WTC11 (cell line): ENCODE results near the gene DNAJC17. TPM values are rescaled to one million over a fixed set of nuclear protein-coding genes. Genes with fewer than 3 reads are reported as not detected.

Experiments
- ATAC-seq: fragments of 200-7000 bp; cut with Tn5 transposase; 2 replicates; pipeline ENCODE4 v1.10.0; 2021; ENCODE audit warnings: mild to moderate bottlenecking, moderate library complexity
- CTCF ChIA-PET: fragments of 300-600 bp; sonication (Branson Sonifier 250); formaldehyde crosslinking; loops from one replicate; lab custom pipeline; 2021; ENCODE audit warnings: antibody characterized with exemption; lab: Charles Lee
- POLR2A ChIA-PET: fragments of 350-600 bp; sonication (Branson Sonifier 250); formaldehyde crosslinking; loops from one replicate; lab custom pipeline; 2021; ENCODE audit warnings: antibody characterized with exemption; lab: Charles Lee
- DNase-seq: peaks from one replicate; pipeline ENCODE4 v3.0.0; 2021; ENCODE audit warnings: low spot score
- H3K27ac Mint-ChIP-seq: 2 replicates; pipeline ENCODE4 v1.8.0; 2021; ENCODE audit warnings: mixed read lengths
- H3K27me3 Mint-ChIP-seq: 2 replicates; pipeline ENCODE4 v1.8.0; 2021; ENCODE audit warnings: low read depth, mild to moderate bottlenecking, moderate library complexity, mixed read lengths
- H3K36me3 Mint-ChIP-seq: 2 replicates; pipeline ENCODE4 v1.8.0; 2021; ENCODE audit warnings: mixed read lengths
- H3K4me1 Mint-ChIP-seq: 2 replicates; pipeline ENCODE4 v1.8.0; 2022; ENCODE audit warnings: mixed read lengths
- H3K4me3 Mint-ChIP-seq: 2 replicates; pipeline ENCODE4 v1.8.0; 2021; ENCODE audit warnings: mild to moderate bottlenecking, moderate library complexity, mixed read lengths
- H3K9me3 Mint-ChIP-seq: 2 replicates; pipeline ENCODE4 v1.8.0; 2021; ENCODE audit warnings: mixed read lengths
- FOXK1 ChIP-seq: sonication (generic); formaldehyde crosslinking; IDR thresholded peaks from 2 replicates; pipeline ENCODE4 v1.8.0; 2022; ENCODE audit warnings: mild to moderate bottlenecking, moderate library complexity, missing genetic modification reagents
- IRF2 ChIP-seq: sonication (generic); formaldehyde crosslinking; IDR thresholded peaks from 2 replicates; pipeline ENCODE4 v1.8.0; 2022; ENCODE audit warnings: low read depth, missing genetic modification reagents, borderline replicate concordance
- MYBL2 ChIP-seq: sonication (generic); formaldehyde crosslinking; IDR thresholded peaks from 2 replicates; pipeline ENCODE4 v1.8.1; 2023; ENCODE audit warnings: mild to moderate bottlenecking, moderate library complexity, missing genetic modification reagents
- SMAD3 ChIP-seq: sonication (generic); formaldehyde crosslinking; IDR thresholded peaks from 2 replicates; pipeline ENCODE4 v1.8.0; 2022; ENCODE audit warnings: missing genetic modification reagents, mild to moderate bottlenecking, borderline replicate concordance
- TEAD1 ChIP-seq: sonication (generic); formaldehyde crosslinking; IDR thresholded peaks from 2 replicates; pipeline ENCODE4 v1.8.0; 2022; ENCODE audit warnings: mild to moderate bottlenecking, missing genetic modification reagents
- ZNF121 ChIP-seq: sonication (generic); formaldehyde crosslinking; IDR thresholded peaks from 2 replicates; pipeline ENCODE4 v1.8.0; 2023; ENCODE audit warnings: missing genetic modification reagents
- total RNA-seq: library from RNA; stranded (reverse); gene quantifications from 3 replicates; pipeline ENCODE4 v1.2.3, GENCODE V29; 2021
- TF ChIP-seq, protein P1 (sequence below): fragments of 250-450 bp; sonication (Bioruptor Pico); IDR thresholded peaks from 2 replicates; pipeline ENCODE4 v1.9.0; 2021; ENCODE audit warnings: mild to moderate bottlenecking
- TF ChIP-seq, protein P2 (sequence below): fragments of 250-450 bp; sonication (Bioruptor Pico); IDR thresholded peaks from 2 replicates; pipeline ENCODE4 v1.9.0; 2021; ENCODE audit warnings: mild to moderate bottlenecking, borderline replicate concordance
- TF ChIP-seq, protein P3 (sequence below): fragments of 250-450 bp; sonication (Bioruptor Pico); IDR thresholded peaks from 2 replicates; pipeline ENCODE4 v2.1.2; 2022; ENCODE audit warnings: mild to moderate bottlenecking, moderate library complexity
- TF ChIP-seq, protein P4 (sequence below): sonication (generic); formaldehyde crosslinking; IDR thresholded peaks from 2 replicates; pipeline ENCODE4 v1.8.1; 2023; ENCODE audit warnings: mild to moderate bottlenecking, missing genetic modification reagents, borderline replicate concordance
- TF ChIP-seq, protein P5 (sequence below): sonication (generic); formaldehyde crosslinking; IDR thresholded peaks from 2 replicates; pipeline ENCODE4 v1.8.1; 2022; ENCODE audit warnings: mild to moderate bottlenecking, missing genetic modification reagents, moderate library complexity, borderline replicate concordance
- TF ChIP-seq, protein P6 (sequence below): fragments of 250-450 bp; sonication (Bioruptor Pico); IDR thresholded peaks from 2 replicates; pipeline ENCODE4 v1.9.0; 2021; ENCODE audit warnings: moderate library complexity, mild to moderate bottlenecking, inconsistent platforms, borderline replicate concordance

Gene DNAJC17
- total RNA-seq, 1 experiment from 2014 or later: 49.8 TPM

DNA sequence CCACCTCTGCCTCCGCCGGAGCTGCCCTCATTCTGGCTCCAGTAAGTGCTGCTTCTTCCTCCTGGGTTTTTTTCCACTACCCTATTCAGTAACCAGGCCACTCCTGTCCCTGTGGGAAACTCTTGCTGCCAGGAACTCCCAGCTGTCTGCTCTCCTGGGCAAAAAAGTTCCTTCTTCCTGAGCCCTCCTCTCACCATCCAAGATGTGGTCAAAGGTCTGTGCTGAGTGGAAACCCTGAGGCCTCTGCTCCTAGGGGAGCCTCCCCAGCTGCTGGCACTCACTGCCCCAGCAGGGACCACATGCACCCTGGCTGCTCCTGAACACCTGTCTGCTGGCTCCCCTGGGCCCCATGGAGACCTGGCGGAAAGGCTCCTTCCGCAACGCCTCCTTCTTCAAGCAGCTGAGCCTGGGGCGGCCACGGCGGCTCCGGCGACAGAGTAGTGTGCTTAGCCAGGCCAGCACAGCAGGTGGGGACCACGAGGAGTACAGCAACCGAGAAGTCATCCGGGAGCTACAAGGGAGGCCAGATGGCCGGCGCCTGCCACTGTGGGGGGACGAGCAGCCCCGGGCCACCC, 37.0 kb downstream of the DNAJC17 start (continued):
- TF ChIP-seq TEAD1 (CRISPR knock-in tag): no peak
- TF ChIP-seq FOXK1 (CRISPR knock-in tag): no peak
- TF ChIP-seq SMAD3 (CRISPR knock-in tag): no peak
- TF ChIP-seq, protein P1, sequence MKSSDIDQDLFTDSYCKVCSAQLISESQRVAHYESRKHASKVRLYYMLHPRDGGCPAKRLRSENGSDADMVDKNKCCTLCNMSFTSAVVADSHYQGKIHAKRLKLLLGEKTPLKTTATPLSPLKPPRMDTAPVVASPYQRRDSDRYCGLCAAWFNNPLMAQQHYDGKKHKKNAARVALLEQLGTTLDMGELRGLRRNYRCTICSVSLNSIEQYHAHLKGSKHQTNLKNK (CRISPR knock-in tag): no peak

DNA sequence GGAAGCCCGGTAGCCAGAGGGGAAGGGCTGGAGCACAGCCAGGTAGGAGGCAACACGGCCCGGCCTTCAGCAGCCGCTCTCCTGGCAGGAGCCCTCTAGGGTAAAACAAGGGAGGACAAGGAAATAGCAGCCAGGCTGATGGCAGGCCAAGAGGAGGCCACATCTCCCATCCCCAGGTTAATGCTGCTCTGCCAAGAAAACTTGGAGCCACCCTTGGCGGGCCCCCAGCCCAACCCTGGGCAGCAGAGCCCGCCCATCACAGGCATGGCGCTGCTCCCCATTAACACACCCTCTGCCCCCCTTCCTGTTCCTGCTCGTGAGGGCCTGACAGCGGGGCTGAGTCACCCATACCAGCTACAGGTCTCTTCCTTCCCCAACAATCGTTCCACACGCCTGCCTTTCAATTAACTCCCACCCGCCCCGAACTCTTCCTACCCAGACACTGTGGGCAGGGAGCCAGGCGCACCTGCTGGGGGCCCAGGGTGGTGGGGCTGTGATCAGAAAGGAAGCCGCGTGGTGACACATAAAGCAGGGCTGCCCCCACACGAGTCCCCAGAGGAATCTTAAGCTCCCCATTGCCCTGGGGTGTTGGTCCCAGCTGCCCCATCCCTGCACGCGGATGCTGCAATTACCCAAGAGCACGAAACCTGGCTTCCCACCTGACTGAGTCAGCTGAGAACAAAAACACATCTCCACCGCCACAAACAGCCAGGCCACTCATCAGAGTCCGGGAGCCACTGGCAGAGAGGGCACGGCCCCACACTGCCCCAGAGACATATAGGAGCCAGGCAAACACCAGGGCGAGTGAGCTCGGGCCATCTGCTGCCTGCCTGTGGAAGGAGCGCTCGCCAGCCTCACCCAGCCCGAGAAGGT, 37.8 kb downstream of the DNAJC17 start, which contains the start of gene C15orf62:
TSS of gene C15orf62 (plus strand) at position 707 of the 873 bp plus-strand sequence. CDS start 516 bp downstream, outside the sequence.
- Mint-ChIP-seq H3K9me3 (no peaks in the 10 kb centered on the region), H3K4me1 (peaks cover 30% of the 10 kb centered on the region), H3K27ac (peak within 1 kb of the TSS; percentile 70), H3K36me3 (peaks cover 4% of the 10 kb centered on the region), H3K4me3 (no peak within 1 kb of the TSS), H3K27me3 (no peaks in the 10 kb centered on the region)
- ATAC-seq (no peak), DNase-seq (no peak)
- ChIA-PET POLR2A (interaction anchor here (0.8 kb wide), 1 partner anchor 14 kb away, joined by 4 read pairs; no protein-coding TSS in a partner anchor), CTCF (interaction anchor here (1.1 to 7.8 kb wide), 4 partner anchors 23 to 89 kb away, joined by 4 to 60 read pairs (median 8); no protein-coding TSS in a partner anchor)
- TF ChIP-seq FOXK1 (CRISPR knock-in tag) (no peak), IRF2 (CRISPR knock-in tag) (no peak), MYBL2 (CRISPR knock-in tag) (no peak), ZNF121 (CRISPR knock-in tag) (no peak)
- TF ChIP-seq, protein P2, sequence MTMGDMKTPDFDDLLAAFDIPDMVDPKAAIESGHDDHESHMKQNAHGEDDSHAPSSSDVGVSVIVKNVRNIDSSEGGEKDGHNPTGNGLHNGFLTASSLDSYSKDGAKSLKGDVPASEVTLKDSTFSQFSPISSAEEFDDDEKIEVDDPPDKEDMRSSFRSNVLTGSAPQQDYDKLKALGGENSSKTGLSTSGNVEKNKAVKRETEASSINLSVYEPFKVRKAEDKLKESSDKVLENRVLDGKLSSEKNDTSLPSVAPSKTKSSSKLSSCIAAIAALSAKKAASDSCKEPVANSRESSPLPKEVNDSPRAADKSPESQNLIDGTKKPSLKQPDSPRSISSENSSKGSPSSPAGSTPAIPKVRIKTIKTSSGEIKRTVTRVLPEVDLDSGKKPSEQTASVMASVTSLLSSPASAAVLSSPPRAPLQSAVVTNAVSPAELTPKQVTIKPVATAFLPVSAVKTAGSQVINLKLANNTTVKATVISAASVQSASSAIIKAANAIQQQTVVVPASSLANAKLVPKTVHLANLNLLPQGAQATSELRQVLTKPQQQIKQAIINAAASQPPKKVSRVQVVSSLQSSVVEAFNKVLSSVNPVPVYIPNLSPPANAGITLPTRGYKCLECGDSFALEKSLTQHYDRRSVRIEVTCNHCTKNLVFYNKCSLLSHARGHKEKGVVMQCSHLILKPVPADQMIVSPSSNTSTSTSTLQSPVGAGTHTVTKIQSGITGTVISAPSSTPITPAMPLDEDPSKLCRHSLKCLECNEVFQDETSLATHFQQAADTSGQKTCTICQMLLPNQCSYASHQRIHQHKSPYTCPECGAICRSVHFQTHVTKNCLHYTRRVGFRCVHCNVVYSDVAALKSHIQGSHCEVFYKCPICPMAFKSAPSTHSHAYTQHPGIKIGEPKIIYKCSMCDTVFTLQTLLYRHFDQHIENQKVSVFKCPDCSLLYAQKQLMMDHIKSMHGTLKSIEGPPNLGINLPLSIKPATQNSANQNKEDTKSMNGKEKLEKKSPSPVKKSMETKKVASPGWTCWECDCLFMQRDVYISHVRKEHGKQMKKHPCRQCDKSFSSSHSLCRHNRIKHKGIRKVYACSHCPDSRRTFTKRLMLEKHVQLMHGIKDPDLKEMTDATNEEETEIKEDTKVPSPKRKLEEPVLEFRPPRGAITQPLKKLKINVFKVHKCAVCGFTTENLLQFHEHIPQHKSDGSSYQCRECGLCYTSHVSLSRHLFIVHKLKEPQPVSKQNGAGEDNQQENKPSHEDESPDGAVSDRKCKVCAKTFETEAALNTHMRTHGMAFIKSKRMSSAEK (CRISPR knock-in tag): no peak
- TF ChIP-seq, protein P3, sequence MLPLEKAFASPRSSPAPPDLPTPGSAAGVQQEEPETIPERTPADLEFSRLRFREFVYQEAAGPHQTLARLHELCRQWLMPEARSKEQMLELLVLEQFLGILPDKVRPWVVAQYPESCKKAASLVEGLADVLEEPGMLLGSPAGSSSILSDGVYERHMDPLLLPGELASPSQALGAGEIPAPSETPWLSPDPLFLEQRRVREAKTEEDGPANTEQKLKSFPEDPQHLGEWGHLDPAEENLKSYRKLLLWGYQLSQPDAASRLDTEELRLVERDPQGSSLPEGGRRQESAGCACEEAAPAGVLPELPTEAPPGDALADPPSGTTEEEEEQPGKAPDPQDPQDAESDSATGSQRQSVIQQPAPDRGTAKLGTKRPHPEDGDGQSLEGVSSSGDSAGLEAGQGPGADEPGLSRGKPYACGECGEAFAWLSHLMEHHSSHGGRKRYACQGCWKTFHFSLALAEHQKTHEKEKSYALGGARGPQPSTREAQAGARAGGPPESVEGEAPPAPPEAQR: no peak
- TF ChIP-seq, protein P4, sequence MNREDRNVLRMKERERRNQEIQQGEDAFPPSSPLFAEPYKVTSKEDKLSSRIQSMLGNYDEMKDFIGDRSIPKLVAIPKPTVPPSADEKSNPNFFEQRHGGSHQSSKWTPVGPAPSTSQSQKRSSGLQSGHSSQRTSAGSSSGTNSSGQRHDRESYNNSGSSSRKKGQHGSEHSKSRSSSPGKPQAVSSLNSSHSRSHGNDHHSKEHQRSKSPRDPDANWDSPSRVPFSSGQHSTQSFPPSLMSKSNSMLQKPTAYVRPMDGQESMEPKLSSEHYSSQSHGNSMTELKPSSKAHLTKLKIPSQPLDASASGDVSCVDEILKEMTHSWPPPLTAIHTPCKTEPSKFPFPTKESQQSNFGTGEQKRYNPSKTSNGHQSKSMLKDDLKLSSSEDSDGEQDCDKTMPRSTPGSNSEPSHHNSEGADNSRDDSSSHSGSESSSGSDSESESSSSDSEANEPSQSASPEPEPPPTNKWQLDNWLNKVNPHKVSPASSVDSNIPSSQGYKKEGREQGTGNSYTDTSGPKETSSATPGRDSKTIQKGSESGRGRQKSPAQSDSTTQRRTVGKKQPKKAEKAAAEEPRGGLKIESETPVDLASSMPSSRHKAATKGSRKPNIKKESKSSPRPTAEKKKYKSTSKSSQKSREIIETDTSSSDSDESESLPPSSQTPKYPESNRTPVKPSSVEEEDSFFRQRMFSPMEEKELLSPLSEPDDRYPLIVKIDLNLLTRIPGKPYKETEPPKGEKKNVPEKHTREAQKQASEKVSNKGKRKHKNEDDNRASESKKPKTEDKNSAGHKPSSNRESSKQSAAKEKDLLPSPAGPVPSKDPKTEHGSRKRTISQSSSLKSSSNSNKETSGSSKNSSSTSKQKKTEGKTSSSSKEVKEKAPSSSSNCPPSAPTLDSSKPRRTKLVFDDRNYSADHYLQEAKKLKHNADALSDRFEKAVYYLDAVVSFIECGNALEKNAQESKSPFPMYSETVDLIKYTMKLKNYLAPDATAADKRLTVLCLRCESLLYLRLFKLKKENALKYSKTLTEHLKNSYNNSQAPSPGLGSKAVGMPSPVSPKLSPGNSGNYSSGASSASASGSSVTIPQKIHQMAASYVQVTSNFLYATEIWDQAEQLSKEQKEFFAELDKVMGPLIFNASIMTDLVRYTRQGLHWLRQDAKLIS (CRISPR knock-in tag): no peak
- TF ChIP-seq, protein P5, sequence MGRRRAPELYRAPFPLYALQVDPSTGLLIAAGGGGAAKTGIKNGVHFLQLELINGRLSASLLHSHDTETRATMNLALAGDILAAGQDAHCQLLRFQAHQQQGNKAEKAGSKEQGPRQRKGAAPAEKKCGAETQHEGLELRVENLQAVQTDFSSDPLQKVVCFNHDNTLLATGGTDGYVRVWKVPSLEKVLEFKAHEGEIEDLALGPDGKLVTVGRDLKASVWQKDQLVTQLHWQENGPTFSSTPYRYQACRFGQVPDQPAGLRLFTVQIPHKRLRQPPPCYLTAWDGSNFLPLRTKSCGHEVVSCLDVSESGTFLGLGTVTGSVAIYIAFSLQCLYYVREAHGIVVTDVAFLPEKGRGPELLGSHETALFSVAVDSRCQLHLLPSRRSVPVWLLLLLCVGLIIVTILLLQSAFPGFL (CRISPR knock-in tag): no peak
- TF ChIP-seq, protein P6, sequence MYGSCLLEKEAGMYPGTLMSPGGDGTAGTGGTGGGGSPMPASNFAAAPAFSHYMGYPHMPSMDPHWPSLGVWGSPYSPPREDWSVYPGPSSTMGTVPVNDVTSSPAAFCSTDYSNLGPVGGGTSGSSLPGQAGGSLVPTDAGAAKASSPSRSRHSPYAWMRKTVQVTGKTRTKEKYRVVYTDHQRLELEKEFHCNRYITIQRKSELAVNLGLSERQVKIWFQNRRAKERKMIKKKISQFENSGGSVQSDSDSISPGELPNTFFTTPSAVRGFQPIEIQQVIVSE: no peak
